ACC112 (cell line): Measurements from ENCODE around the gene KNSTRN.

Source experiments
- H2AFZ ChIP-seq: fragments of 200-600 bp; sonication (generic); one replicate; pipeline ENCODE4 v1.6.0; 2017; ENCODE audit warnings: antibody characterized with exemption, low read length; ENCODE audit not compliant: unreplicated experiment
- H3K27ac ChIP-seq: fragments of 200-600 bp; sonication (generic); 2 replicates; pipeline ENCODE4 v1.5.1; 2014; ENCODE audit warnings: low read depth, mild to moderate bottlenecking, antibody characterized with exemption, low read length, moderate library complexity
- H3K27me3 ChIP-seq: fragments of 200-600 bp; sonication (generic); 2 replicates; pipeline ENCODE4 v1.6.1; 2014; ENCODE audit warnings: mild to moderate bottlenecking, antibody characterized with exemption, low read length, moderate library complexity, mixed read lengths; ENCODE audit not compliant: insufficient read depth
- H3K36me3 ChIP-seq: fragments of 200-600 bp; sonication (generic); 2 replicates; pipeline ENCODE4 v1.6.1; 2016; ENCODE audit warnings: mild to moderate bottlenecking, antibody characterized with exemption, low read length, moderate library complexity, mixed read lengths; ENCODE audit not compliant: insufficient read depth
- H3K4me1 ChIP-seq: fragments of 200-600 bp; sonication (generic); one replicate; pipeline ENCODE4 v1.6.1; 2016; ENCODE audit warnings: low read length, mixed read lengths; ENCODE audit not compliant: insufficient read depth, unreplicated experiment, control insufficient read depth
- H3K4me3 ChIP-seq: fragments of 200-600 bp; sonication (generic); 2 replicates; pipeline ENCODE4 v1.5.1; 2014; ENCODE audit warnings: mild to moderate bottlenecking, low read depth, low read length
- H3K79me2 ChIP-seq: fragments of 200-600 bp; sonication (generic); one replicate; pipeline ENCODE4 v1.6.0; 2016; ENCODE audit warnings: low read length; ENCODE audit not compliant: control insufficient read depth, unreplicated experiment, insufficient read depth

Gene KNSTRN

GRCh38 chr15:40381818-40382529 lies 547 bp upstream of the KNSTRN start:
- peak overlapping the region; percentile 100; the same call in 1 of the 2 replicates for H3K4me3 ChIP-seq

GRCh38 chr15:40386480-40386879 lies 4.0 kb downstream of the KNSTRN start:
- Histone ChIP-seq H3K4me3 (no peak overlapping the region), H3K36me3 (peaks cover 43% of the 10 kb centered on the region), H3K79me2 (peaks cover 49% of the 10 kb centered on the region)

More at GRCh38 chr15:40381818-40382529, 547 bp upstream of the KNSTRN start:
- Histone ChIP-seq H2AFZ (peak overlapping the region; percentile 100), H3K36me3 (peaks cover 14% of the 10 kb centered on the region), H3K27ac (no peak overlapping the region), H3K4me1 (peaks cover 28% of the 10 kb centered on the region), H3K79me2 (peaks cover 38% of the 10 kb centered on the region), H3K27me3 (no peaks in the 10 kb centered on the region)

GRCh38 chr15:40388941-40389823 lies 6.7 kb downstream of the KNSTRN start:
- peaks cover 24% of the 10 kb centered on the region for H3K4me1 ChIP-seq

More at GRCh38 chr15:40386480-40386879, 4.0 kb downstream of the KNSTRN start:
- Histone ChIP-seq H3K4me1 (peaks cover 29% of the 10 kb centered on the region), H3K27me3 (no peaks in the 10 kb centered on the region), H2AFZ (no peak overlapping the region), H3K27ac (no peak overlapping the region)

GRCh38 chr15:40389824-40390595 lies 7.5 kb downstream of the KNSTRN start:
- Histone ChIP-seq H3K27me3 (no peaks in the 10 kb centered on the region), H3K27ac (peak overlapping the region; percentile 62), H3K36me3 (peaks cover 52% of the 10 kb centered on the region), H3K79me2 (peaks cover 27% of the 10 kb centered on the region), H3K4me3 (no peak overlapping the region), H2AFZ (no peak overlapping the region), H3K4me1 (peaks cover 16% of the 10 kb centered on the region)

More at GRCh38 chr15:40388941-40389823, 6.7 kb downstream of the KNSTRN start:
- Histone ChIP-seq H3K27me3 (no peaks in the 10 kb centered on the region), H3K36me3 (peaks cover 56% of the 10 kb centered on the region), H2AFZ (no peak overlapping the region), H3K27ac (peak overlapping the region; percentile 62), H3K79me2 (peaks cover 35% of the 10 kb centered on the region), H3K4me3 (no peak overlapping the region)

GRCh38 chr15:40392986-40393948 lies 10.7 kb downstream of the KNSTRN start:
- peaks cover 35% of the 10 kb centered on the region for H3K36me3 ChIP-seq
- peak overlapping the region; percentile 28; the same call in 1 of the 2 replicates for H3K27ac ChIP-seq
- peaks cover 11% of the 10 kb centered on the region for H3K4me1 ChIP-seq
- H3K79me2 ChIP-seq, result peaks cover 10% of the 10 kb centered on the region
- H3K27me3 ChIP-seq, result no peaks in the 10 kb centered on the region
- no peak overlapping the region for H2AFZ ChIP-seq
- H3K4me3 ChIP-seq, result no peak overlapping the region

- no peaks in the 10 kb centered on the region for H3K4me1 ChIP-seq
- no peak overlapping the region for H3K27ac ChIP-seq
- no peaks in the 10 kb centered on the region for H3K27me3 ChIP-seq
- H3K36me3 ChIP-seq, result peaks cover 11% of the 10 kb centered on the region
- H2AFZ ChIP-seq, result no peak overlapping the region
- no peak overlapping the region for H3K4me3 ChIP-seq
- H3K79me2 ChIP-seq, result no peaks in the 10 kb centered on the region
These were observed 15.3 kb downstream of the KNSTRN start for GRCh38 chr15:40397688-40398412.

- Histone ChIP-seq H3K36me3 (peaks cover 5% of the 10 kb centered on the region), H3K4me3 (no peak overlapping the region), H3K4me1 (no peaks in the 10 kb centered on the region), H2AFZ (no peak overlapping the region), H3K79me2 (no peaks in the 10 kb centered on the region), H3K27me3 (no peaks in the 10 kb centered on the region), H3K27ac (no peak overlapping the region)
These were observed 15.9 kb downstream of the KNSTRN start for GRCh38 chr15:40398413-40398873.

- no peaks in the 10 kb centered on the region for H3K4me1 ChIP-seq
- no peaks in the 10 kb centered on the region for H3K36me3 ChIP-seq
- H3K79me2 ChIP-seq, result no peaks in the 10 kb centered on the region
- H3K27me3 ChIP-seq, result no peaks in the 10 kb centered on the region
- no peak overlapping the region for H2AFZ ChIP-seq
- no peak overlapping the region for H3K4me3 ChIP-seq
- H3K27ac ChIP-seq, result no peak overlapping the region
These were observed 16.8 kb downstream of the KNSTRN start for GRCh38 chr15:40399370-40399769.
